Measurements from ENCODE around the gene MYOZ2.

MYOZ2 gene

GRCh38 chr4:119130365-119131065, 5.1 kb upstream of the MYOZ2 start:
- DNase-seq (ENCODE audit: low read depth) = no peak
- no peak overlapping the region for H3K4me3 ChIP-seq (ENCODE audit: low read depth, low read length)
- TF ChIP-seq MYC (IDR thresholded peaks at IDR 0.05; ENCODE audit: low read depth, low read length) (no peak), POLR2A (IDR thresholded peaks at IDR 0.05; ENCODE audit: extremely low read depth, insufficient read length) (no peak), MAX (IDR thresholded peaks at IDR 0.05; ENCODE audit: low read depth, low read length) (no peak), CTCF (IDR thresholded peaks at IDR 0.05; ENCODE audit: low read depth, low read length) (no peak)

GRCh38 chr4:119131164-119131563, 4.5 kb upstream of the MYOZ2 start:
- TF ChIP-seq CTCF (IDR thresholded peaks at IDR 0.05; ENCODE audit: low read depth, low read length) (no peak), MAX (IDR thresholded peaks at IDR 0.05; ENCODE audit: low read depth, low read length) (no peak), POLR2A (IDR thresholded peaks at IDR 0.05; ENCODE audit: extremely low read depth, insufficient read length) (no peak), MYC (IDR thresholded peaks at IDR 0.05; ENCODE audit: low read depth, low read length) (no peak)
- DNase-seq (ENCODE audit: low read depth) = no peak
- H3K4me3 ChIP-seq (ENCODE audit: low read depth, low read length) = no peak overlapping the region

- no peak overlapping the region for H3K4me3 ChIP-seq (ENCODE audit: low read depth, low read length)
- TF ChIP-seq CTCF (IDR thresholded peaks at IDR 0.05; ENCODE audit: low read depth, low read length) (no peak), MYC (IDR thresholded peaks at IDR 0.05; ENCODE audit: low read depth, low read length) (no peak), MAX (IDR thresholded peaks at IDR 0.05; ENCODE audit: low read depth, low read length) (no peak), POLR2A (IDR thresholded peaks at IDR 0.05; ENCODE audit: extremely low read depth, insufficient read length) (no peak)
- no peak for DNase-seq (ENCODE audit: low read depth)
Observed at GRCh38 chr4:119132306-119132705, 3.3 kb upstream of the MYOZ2 start.

GRCh38 chr4:119136546-119136945, 914 bp downstream of the MYOZ2 start:
- no peak overlapping the region for H3K4me3 ChIP-seq (ENCODE audit: low read depth, low read length)
- TF ChIP-seq MYC (IDR thresholded peaks at IDR 0.05; ENCODE audit: low read depth, low read length) (no peak), CTCF (IDR thresholded peaks at IDR 0.05; ENCODE audit: low read depth, low read length) (no peak), POLR2A (IDR thresholded peaks at IDR 0.05; ENCODE audit: extremely low read depth, insufficient read length) (no peak), MAX (IDR thresholded peaks at IDR 0.05; ENCODE audit: low read depth, low read length) (no peak)
- no peak for DNase-seq (ENCODE audit: low read depth)

- DNase-seq (ENCODE audit: low read depth) = no peak
- TF ChIP-seq MYC (IDR thresholded peaks at IDR 0.05; ENCODE audit: low read depth, low read length) = no peak
- TF ChIP-seq POLR2A (IDR thresholded peaks at IDR 0.05; ENCODE audit: extremely low read depth, insufficient read length) = no peak
- TF ChIP-seq MAX (IDR thresholded peaks at IDR 0.05; ENCODE audit: low read depth, low read length) = no peak
- TF ChIP-seq CTCF (IDR thresholded peaks at IDR 0.05; ENCODE audit: low read depth, low read length) = no peak
- H3K4me3 ChIP-seq (ENCODE audit: low read depth, low read length) = no peak overlapping the region
Observed at GRCh38 chr4:119138046-119138445, 2.4 kb downstream of the MYOZ2 start.
